ENCODE data around the gene STARD5.

DNA sequence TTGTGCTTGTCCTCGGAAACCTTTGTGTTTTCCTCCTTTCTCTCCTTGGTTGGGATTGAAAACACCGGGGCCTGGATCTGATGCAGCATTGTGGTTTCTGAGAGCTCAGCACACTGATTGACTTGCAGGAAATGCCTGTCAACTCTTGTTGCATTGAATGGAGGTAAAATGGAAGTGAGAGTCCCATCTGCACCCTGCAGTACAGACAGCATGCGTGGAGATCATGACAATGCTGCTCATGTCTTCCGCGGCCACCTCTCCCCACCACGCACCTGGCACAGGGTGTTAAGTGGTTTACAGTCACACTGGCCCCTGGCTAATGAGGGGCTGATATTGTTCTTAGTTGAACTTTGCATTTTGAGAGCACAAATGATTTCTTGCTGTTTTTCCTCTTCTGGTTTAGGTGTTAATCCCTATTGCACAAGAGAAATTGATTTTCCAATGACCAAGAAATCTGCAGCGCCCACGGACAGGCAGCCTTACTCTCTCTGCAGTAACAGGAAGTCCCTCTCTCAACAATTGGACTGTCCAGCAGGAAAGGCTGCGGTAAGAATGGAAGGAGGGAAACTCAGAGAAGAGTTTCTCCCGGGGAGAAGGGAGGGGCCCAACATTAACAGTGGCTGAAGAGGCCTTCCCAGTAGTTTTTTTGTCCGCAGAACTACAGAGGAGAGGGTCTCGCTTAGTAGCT lies 58.5 kb downstream of the STARD5 start:
- TF ChIP-seq, protein P1, sequence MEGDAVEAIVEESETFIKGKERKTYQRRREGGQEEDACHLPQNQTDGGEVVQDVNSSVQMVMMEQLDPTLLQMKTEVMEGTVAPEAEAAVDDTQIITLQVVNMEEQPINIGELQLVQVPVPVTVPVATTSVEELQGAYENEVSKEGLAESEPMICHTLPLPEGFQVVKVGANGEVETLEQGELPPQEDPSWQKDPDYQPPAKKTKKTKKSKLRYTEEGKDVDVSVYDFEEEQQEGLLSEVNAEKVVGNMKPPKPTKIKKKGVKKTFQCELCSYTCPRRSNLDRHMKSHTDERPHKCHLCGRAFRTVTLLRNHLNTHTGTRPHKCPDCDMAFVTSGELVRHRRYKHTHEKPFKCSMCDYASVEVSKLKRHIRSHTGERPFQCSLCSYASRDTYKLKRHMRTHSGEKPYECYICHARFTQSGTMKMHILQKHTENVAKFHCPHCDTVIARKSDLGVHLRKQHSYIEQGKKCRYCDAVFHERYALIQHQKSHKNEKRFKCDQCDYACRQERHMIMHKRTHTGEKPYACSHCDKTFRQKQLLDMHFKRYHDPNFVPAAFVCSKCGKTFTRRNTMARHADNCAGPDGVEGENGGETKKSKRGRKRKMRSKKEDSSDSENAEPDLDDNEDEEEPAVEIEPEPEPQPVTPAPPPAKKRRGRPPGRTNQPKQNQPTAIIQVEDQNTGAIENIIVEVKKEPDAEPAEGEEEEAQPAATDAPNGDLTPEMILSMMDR (IDR thresholded peaks at IDR 0.05; ENCODE audit: insufficient read depth, low read depth, low read length), result no peak
- no peak for TF ChIP-seq EZH2 (IDR thresholded peaks at IDR 0.05; ENCODE audit: insufficient read depth, low read length)

Data from astrocyte (in vitro differentiated cells and primary cell).